ENCODE data around the gene PDHB.

Gene PDHB

GRCh38 chr3:58409663-58410062, 24.0 kb downstream of the PDHB start:
- peaks cover 9% of the 10 kb centered on the region for H3K4me1 ChIP-seq (ENCODE audit: low read length)
- no peak overlapping the region for H3K9ac ChIP-seq (ENCODE audit: low read length)
- no peak overlapping the region for H3K27ac ChIP-seq (ENCODE audit: low read length)
- no peak overlapping the region for H3K4me3 ChIP-seq (ENCODE audit: low read length)
- no peaks in the 10 kb centered on the region for H4K20me1 ChIP-seq (ENCODE audit: insufficient read depth, low read length)
- TF ChIP-seq EZH2phosphoT487 (IDR thresholded peaks at IDR 0.05; ENCODE audit: low read depth) (no peak), CTCF (IDR thresholded peaks at IDR 0.05; ENCODE audit: low read depth, low read length) (no peak)
- H3K36me3 ChIP-seq (replicated peaks; ENCODE audit: low read depth, low read length), result peaks cover 10% of the 10 kb centered on the region
- H2AFZ ChIP-seq (ENCODE audit: low read depth, low read length), result no peak overlapping the region
- no peak overlapping the region for H3K4me2 ChIP-seq (ENCODE audit: low read length)
- no peaks in the 10 kb centered on the region for H3K9me3 ChIP-seq (ENCODE audit: insufficient read depth, low read length)
- no peaks in the 10 kb centered on the region for H3K27me3 ChIP-seq (ENCODE audit: low read depth, low read length)
- H3K79me2 ChIP-seq (ENCODE audit: low read length), result no peaks in the 10 kb centered on the region

DNA sequence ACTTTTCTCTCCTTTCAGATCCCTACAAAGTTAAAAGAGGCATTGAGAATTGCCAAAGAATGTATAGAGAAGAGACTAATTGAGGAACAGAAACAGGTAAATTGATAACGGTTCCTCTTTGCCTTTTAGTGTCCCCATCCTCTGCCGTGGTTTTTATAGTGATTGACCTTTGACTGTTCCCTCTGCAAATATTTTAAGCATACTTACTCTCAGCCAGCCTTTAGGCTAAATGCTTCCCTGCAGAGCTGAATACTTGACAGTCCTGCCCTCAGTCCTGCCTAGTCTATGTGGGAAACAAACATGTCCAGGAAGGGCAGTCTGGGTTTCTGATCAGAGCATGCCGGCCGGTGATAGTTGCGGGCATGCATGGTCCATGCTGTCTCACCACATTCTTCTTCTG, 24.7 kb downstream of the PDHB start:
- H2AFZ ChIP-seq (ENCODE audit: low read depth, low read length), result no peak overlapping the region

DNA sequence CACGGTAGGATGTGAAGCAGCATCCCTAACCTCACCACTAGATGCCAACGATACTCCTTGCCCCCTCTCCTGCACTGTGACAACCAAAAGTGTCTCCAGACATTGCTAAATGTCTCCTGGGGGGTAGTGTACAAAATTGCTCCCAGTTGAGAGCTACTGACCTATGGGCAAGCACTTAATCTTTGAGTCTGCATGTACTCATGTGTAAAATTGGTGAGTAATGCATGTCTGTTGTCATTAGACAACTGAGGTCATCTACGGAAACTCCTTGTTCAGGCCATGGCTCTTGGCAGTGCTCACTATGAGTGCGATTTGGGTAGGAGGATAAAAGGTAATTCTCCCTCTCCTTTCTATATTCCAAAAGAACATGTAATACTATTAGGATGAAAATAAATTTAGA, 29.2 kb downstream of the PDHB start:
- Histone ChIP-seq H3K36me3 (replicated peaks; ENCODE audit: low read depth, low read length) (peaks cover 4% of the 10 kb centered on the region), H2AFZ (ENCODE audit: low read depth, low read length) (no peak overlapping the region), H3K27ac (ENCODE audit: low read length) (no peak overlapping the region), H3K4me3 (ENCODE audit: low read length) (no peak overlapping the region), H3K79me2 (ENCODE audit: low read length) (no peaks in the 10 kb centered on the region), H4K20me1 (ENCODE audit: insufficient read depth, low read length) (no peaks in the 10 kb centered on the region), H3K9ac (ENCODE audit: low read length) (no peak overlapping the region), H3K27me3 (ENCODE audit: low read depth, low read length) (no peaks in the 10 kb centered on the region), H3K4me1 (ENCODE audit: low read length) (peaks cover 23% of the 10 kb centered on the region), H3K4me2 (ENCODE audit: low read length) (no peak overlapping the region), H3K9me3 (ENCODE audit: insufficient read depth, low read length) (no peaks in the 10 kb centered on the region)
- TF ChIP-seq EZH2phosphoT487 (IDR thresholded peaks at IDR 0.05; ENCODE audit: low read depth) (no peak), CTCF (IDR thresholded peaks at IDR 0.05; ENCODE audit: low read depth, low read length) (no peak)

More for the DNA sequence above, 24.7 kb downstream of the PDHB start:
- Histone ChIP-seq H3K4me2 (ENCODE audit: low read length) (peak overlapping the region; percentile 50), H3K4me3 (ENCODE audit: low read length) (no peak overlapping the region), H3K79me2 (ENCODE audit: low read length) (no peaks in the 10 kb centered on the region), H3K9me3 (ENCODE audit: insufficient read depth, low read length) (no peaks in the 10 kb centered on the region), H3K36me3 (replicated peaks; ENCODE audit: low read depth, low read length) (peaks cover 10% of the 10 kb centered on the region), H3K9ac (ENCODE audit: low read length) (no peak overlapping the region), H3K27me3 (ENCODE audit: low read depth, low read length) (no peaks in the 10 kb centered on the region), H4K20me1 (ENCODE audit: insufficient read depth, low read length) (no peaks in the 10 kb centered on the region), H3K27ac (ENCODE audit: low read length) (no peak overlapping the region), H3K4me1 (ENCODE audit: low read length) (peaks cover 9% of the 10 kb centered on the region)
- no peak for TF ChIP-seq EZH2phosphoT487 (IDR thresholded peaks at IDR 0.05; ENCODE audit: low read depth)
- no peak for TF ChIP-seq CTCF (IDR thresholded peaks at IDR 0.05; ENCODE audit: low read depth, low read length)

- Histone ChIP-seq H3K9ac (ENCODE audit: low read length) (no peak overlapping the region), H3K79me2 (ENCODE audit: low read length) (no peaks in the 10 kb centered on the region), H3K4me2 (ENCODE audit: low read length) (no peak overlapping the region), H3K4me3 (ENCODE audit: low read length) (no peak overlapping the region), H3K4me1 (ENCODE audit: low read length) (peaks cover 15% of the 10 kb centered on the region), H2AFZ (ENCODE audit: low read depth, low read length) (no peak overlapping the region), H4K20me1 (ENCODE audit: insufficient read depth, low read length) (no peaks in the 10 kb centered on the region), H3K27ac (ENCODE audit: low read length) (no peak overlapping the region), H3K36me3 (replicated peaks; ENCODE audit: low read depth, low read length) (peaks cover 2% of the 10 kb centered on the region), H3K27me3 (ENCODE audit: low read depth, low read length) (no peaks in the 10 kb centered on the region), H3K9me3 (ENCODE audit: insufficient read depth, low read length) (no peaks in the 10 kb centered on the region)
- TF ChIP-seq CTCF (IDR thresholded peaks at IDR 0.05; ENCODE audit: low read depth, low read length), result no peak
- TF ChIP-seq EZH2phosphoT487 (IDR thresholded peaks at IDR 0.05; ENCODE audit: low read depth), result no peak
Observed at GRCh38 chr3:58403513-58404109, 30.0 kb downstream of the PDHB start.

All from OCI-LY3 (cell line).